ENCODE data around the gene SMG7. TPM values are rescaled to one million over a fixed set of nuclear protein-coding genes. Genes with fewer than 3 reads are reported as not detected.
A peak's percentile ranks its signal among the peaks of the same experiment; 100 is the strongest.

SMG7 gene
- polyA plus RNA-seq, 2 of the 4 experiments (the other 2 are of a cell fraction): 27.2 to 51.3 TPM

DNA sequence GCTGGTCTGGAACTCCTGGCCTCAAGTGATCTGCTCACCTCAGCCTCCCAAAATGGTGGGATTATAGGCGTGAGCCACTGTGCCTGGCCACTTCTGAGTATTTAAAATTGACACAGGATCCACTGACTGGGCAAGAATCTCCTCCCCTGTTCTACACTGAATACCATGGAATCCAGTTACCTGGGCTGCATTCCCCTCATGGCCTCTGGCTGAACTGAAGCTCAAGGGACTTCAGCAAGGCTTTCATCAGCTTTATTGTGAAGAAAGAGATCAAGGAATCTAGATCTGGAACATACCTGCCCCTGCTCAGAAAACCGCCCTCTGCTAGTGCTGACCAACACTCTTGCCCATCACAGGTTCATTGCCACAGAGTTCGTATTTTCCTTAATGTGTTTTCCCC is 97.5 kb downstream of the SMG7 start (continued):
- TF ChIP-seq, protein P1, sequence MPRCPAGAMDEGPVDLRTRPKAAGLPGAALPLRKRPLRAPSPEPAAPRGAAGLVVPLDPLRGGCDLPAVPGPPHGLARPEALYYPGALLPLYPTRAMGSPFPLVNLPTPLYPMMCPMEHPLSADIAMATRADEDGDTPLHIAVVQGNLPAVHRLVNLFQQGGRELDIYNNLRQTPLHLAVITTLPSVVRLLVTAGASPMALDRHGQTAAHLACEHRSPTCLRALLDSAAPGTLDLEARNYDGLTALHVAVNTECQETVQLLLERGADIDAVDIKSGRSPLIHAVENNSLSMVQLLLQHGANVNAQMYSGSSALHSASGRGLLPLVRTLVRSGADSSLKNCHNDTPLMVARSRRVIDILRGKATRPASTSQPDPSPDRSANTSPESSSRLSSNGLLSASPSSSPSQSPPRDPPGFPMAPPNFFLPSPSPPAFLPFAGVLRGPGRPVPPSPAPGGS (IDR thresholded peaks at IDR 0.05): no peak
- no peak for TF ChIP-seq RAD21 (conservative IDR thresholded peaks at IDR 0.05 in 1 of 2, IDR thresholded peaks at IDR 0.05 in 1 of 2)
- no peak for TF ChIP-seq HOXB13 (CRISPR knock-in tag; IDR thresholded peaks at IDR 0.05; ENCODE audit: low read depth)
- TF ChIP-seq ZFP36 (IDR thresholded peaks at IDR 0.05; ENCODE audit: borderline replicate concordance, partially characterized antibody): no peak

DNA sequence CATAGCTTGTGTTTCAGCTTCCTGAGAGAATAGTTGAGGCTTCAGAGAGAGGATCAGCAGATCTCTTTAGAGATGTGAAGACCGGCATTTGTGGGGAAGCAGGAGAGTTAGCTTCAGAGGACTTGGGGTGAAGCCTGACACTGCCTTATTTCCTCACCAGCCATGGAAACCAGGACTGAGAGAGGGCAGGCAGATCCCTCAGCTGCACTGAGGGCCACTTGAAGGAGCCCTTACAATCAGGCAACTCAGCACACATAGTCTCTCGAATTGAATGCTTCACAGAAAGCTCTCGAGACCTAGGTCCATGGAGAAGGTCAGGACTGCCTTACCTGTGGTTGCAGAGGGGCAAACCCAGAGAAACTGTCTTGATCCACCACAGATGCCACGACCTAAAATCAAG is 98.2 kb downstream of the SMG7 start:
- CTCF ChIA-PET: interaction anchor here (0.9 to 1.3 kb wide), 3 partner anchors 10 to 100 kb away, joined by 3 to 7 read pairs (median 5); no protein-coding TSS in a partner anchor
- Histone ChIP-seq H3K27ac (peak overlapping the region; percentile 24 to 56; a peak in 3 of 6 replicates), H3K4me2 (no peak overlapping the region), H3K4me1 (peaks cover 23% of the 10 kb centered on the region), H3K9me3 (no peaks in the 10 kb centered on the region), H3K4me3 (no peak overlapping the region)
- no peak for TF ChIP-seq CEBPB (IDR thresholded peaks at IDR 0.05)
- ATAC-seq (no peak), FAIRE-seq (no peak), DNase-seq (ENCODE audit: low read depth in 1 of 2, low spot score in 1 of 2) (no peak)
- WGBS (ENCODE audit: missing lambda C conversion rate): 78% methylated on average over 4 of the region's 4 CpGs
- POLR2A ChIA-PET: no interaction called here

DNA sequence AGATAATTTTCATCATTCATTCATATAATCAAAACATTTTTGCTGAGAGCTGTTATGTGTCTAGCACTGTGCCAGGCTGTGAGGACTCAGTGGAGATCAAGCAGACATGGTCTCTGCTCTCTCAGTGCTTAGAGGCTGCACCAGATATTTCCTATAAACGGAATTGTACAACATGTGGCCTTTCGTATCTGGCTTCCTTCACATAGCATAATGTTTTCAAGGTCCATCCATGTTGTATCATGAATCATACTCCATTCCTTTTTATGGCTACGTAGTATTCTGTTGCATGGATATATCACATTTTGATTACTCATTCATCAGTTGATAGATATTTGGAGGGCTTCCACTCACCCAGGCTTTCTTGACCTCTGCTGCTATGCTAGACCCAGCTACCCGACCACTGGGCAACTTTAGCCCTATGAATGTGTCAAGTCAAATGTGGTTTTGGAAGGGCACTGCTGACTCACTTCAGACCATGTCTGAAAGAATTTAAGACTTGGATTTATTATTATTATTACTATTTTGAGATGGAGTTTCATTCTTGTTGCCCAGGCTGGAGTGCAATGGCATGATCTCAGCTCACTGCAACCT is 99.5 kb downstream of the SMG7 start:
- Histone ChIP-seq H3K4me3 (no peak overlapping the region), H3K9me3 (no peaks in the 10 kb centered on the region), H3K27ac (no peak overlapping the region), H3K4me1 (peaks cover 23% of the 10 kb centered on the region), H3K4me2 (no peak overlapping the region)
- CTCF ChIA-PET: interaction anchor here (1.4 kb wide), 1 partner anchor 51 kb away, joined by 5 read pairs; no protein-coding TSS in a partner anchor
- FAIRE-seq: no peak
- POLR2A ChIA-PET: no interaction called here
- DNase-seq (ENCODE audit: low read depth in 1 of 2, low spot score in 1 of 2): no peak
- TF ChIP-seq, protein P2, sequence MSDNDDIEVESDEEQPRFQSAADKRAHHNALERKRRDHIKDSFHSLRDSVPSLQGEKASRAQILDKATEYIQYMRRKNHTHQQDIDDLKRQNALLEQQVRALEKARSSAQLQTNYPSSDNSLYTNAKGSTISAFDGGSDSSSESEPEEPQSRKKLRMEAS (IDR thresholded peaks at IDR 0.05): no peak
- TF ChIP-seq, protein P3, sequence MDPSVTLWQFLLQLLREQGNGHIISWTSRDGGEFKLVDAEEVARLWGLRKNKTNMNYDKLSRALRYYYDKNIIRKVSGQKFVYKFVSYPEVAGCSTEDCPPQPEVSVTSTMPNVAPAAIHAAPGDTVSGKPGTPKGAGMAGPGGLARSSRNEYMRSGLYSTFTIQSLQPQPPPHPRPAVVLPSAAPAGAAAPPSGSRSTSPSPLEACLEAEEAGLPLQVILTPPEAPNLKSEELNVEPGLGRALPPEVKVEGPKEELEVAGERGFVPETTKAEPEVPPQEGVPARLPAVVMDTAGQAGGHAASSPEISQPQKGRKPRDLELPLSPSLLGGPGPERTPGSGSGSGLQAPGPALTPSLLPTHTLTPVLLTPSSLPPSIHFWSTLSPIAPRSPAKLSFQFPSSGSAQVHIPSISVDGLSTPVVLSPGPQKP (IDR thresholded peaks at IDR 0.05; ENCODE audit: low read depth, low read length): no peak
- TF ChIP-seq, protein P4, sequence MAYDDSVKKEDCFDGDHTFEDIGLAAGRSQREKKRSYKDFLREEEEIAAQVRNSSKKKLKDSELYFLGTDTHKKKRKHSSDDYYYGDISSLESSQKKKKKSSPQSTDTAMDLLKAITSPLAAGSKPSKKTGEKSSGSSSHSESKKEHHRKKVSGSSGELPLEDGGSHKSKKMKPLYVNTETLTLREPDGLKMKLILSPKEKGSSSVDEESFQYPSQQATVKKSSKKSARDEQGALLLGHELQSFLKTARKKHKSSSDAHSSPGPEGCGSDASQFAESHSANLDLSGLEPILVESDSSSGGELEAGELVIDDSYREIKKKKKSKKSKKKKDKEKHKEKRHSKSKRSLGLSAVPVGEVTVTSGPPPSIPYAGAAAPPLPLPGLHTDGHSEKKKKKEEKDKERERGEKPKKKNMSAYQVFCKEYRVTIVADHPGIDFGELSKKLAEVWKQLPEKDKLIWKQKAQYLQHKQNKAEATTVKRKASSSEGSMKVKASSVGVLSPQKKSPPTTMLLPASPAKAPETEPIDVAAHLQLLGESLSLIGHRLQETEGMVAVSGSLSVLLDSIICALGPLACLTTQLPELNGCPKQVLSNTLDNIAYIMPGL (CRISPR knock-in tag; IDR thresholded peaks at IDR 0.05; ENCODE audit: borderline replicate concordance): no peak
- TF ChIP-seq PHF8 (IDR thresholded peaks at IDR 0.05; ENCODE audit: borderline replicate concordance, low read depth) (no peak), HOXB13 (CRISPR knock-in tag; IDR thresholded peaks at IDR 0.05; ENCODE audit: low read depth) (no peak), CHD4 (IDR thresholded peaks at IDR 0.05; ENCODE audit: borderline replicate concordance) (no peak), ZFP36 (IDR thresholded peaks at IDR 0.05; ENCODE audit: borderline replicate concordance, partially characterized antibody) (no peak), CHD2 (IDR thresholded peaks at IDR 0.05; ENCODE audit: low read length, partially characterized antibody) (no peak), KDM1A (IDR thresholded peaks at IDR 0.05; ENCODE audit: low read depth) (no peak), RFX5 (IDR thresholded peaks at IDR 0.05) (no peak), RNF2 (IDR thresholded peaks at IDR 0.05; ENCODE audit: borderline replicate concordance, low read depth) (no peak)
- TF ChIP-seq, protein P5, sequence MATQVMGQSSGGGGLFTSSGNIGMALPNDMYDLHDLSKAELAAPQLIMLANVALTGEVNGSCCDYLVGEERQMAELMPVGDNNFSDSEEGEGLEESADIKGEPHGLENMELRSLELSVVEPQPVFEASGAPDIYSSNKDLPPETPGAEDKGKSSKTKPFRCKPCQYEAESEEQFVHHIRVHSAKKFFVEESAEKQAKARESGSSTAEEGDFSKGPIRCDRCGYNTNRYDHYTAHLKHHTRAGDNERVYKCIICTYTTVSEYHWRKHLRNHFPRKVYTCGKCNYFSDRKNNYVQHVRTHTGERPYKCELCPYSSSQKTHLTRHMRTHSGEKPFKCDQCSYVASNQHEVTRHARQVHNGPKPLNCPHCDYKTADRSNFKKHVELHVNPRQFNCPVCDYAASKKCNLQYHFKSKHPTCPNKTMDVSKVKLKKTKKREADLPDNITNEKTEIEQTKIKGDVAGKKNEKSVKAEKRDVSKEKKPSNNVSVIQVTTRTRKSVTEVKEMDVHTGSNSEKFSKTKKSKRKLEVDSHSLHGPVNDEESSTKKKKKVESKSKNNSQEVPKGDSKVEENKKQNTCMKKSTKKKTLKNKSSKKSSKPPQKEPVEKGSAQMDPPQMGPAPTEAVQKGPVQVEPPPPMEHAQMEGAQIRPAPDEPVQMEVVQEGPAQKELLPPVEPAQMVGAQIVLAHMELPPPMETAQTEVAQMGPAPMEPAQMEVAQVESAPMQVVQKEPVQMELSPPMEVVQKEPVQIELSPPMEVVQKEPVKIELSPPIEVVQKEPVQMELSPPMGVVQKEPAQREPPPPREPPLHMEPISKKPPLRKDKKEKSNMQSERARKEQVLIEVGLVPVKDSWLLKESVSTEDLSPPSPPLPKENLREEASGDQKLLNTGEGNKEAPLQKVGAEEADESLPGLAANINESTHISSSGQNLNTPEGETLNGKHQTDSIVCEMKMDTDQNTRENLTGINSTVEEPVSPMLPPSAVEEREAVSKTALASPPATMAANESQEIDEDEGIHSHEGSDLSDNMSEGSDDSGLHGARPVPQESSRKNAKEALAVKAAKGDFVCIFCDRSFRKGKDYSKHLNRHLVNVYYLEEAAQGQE (IDR thresholded peaks at IDR 0.05): no peak
- ATAC-seq: no peak
- 84% methylated on average over 4 of the region's 4 CpGs for WGBS (ENCODE audit: missing lambda C conversion rate)
